H1 (cell line): ENCODE measurements around the gene ETFB. TPM values are rescaled to one million over a fixed set of nuclear protein-coding genes. Genes with fewer than 3 reads are reported as not detected.

Experiments used
- CTCF ChIA-PET: fragments of 300-600 bp; sonication (Branson Sonifier 250); formaldehyde crosslinking; loops from one replicate; lab custom pipeline; 2021; ENCODE audit not compliant: partially characterized antibody; lab: Charles Lee
- POLR2A ChIA-PET: fragments of 300-600 bp; sonication (Branson Sonifier 250); formaldehyde crosslinking; loops from one replicate; lab custom pipeline; 2021; ENCODE audit warnings: inconsistent platforms; ENCODE audit not compliant: partially characterized antibody; lab: Charles Lee
- DNase-seq, 2 experiments: peaks; one replicate each; pipeline versions ENCODE4 v3.0.0 to v3.0.0-alpha.2; 2010 to 2022; ENCODE audit warnings: low spot score in 2 of 2, low read depth in 1 of 2, mixed read lengths in 1 of 2
- FAIRE-seq: peaks from 2 replicates; lab custom pipeline; 2011; peaks lifted over from hg19 to GRCh38; lab: Jason Lieb, UNC
- H2AFZ ChIP-seq: 2 replicates; pipeline ENCODE4 v1.8.1; 2012; ENCODE audit warnings: low read length, inconsistent platforms
- H2AK5ac ChIP-seq: 2 replicates; pipeline ENCODE4 v1.6.1; 2013; ENCODE audit warnings: low read depth, low read length
- H2BK120ac ChIP-seq: replicated peaks from 2 replicates; pipeline ENCODE3; 2013; ENCODE audit warnings: low read depth, low read length, inconsistent platforms
- H2BK12ac ChIP-seq: 2 replicates; pipeline ENCODE4 v1.6.1; 2013; ENCODE audit warnings: low read depth, low read length
- H2BK15ac ChIP-seq: 2 replicates; pipeline ENCODE4 v1.6.1; 2013; ENCODE audit warnings: low read length
- H2BK20ac ChIP-seq: 2 replicates; pipeline ENCODE4 v1.6.1; 2013; ENCODE audit warnings: low read length
- H2BK5ac ChIP-seq: 2 replicates; pipeline ENCODE4 v1.6.1; 2013; ENCODE audit warnings: low read depth, low read length
- H3K14ac ChIP-seq: 2 replicates; pipeline ENCODE4 v1.6.1; 2013; ENCODE audit warnings: inconsistent platforms; ENCODE audit not compliant: insufficient read length
- H3K18ac ChIP-seq: 2 replicates; pipeline ENCODE4 v1.6.1; 2013; ENCODE audit warnings: low read length; ENCODE audit errors: extremely low read depth
- H3K23ac ChIP-seq: 2 replicates; pipeline ENCODE4 v1.6.1; 2013; ENCODE audit warnings: inconsistent platforms; ENCODE audit not compliant: insufficient read length
- H3K23me2 ChIP-seq: 2 replicates; pipeline ENCODE4 v1.6.1; 2013; ENCODE audit warnings: low read depth, low read length
- H3K27ac ChIP-seq: 2 replicates; pipeline ENCODE4 v1.6.1; 2011; ENCODE audit warnings: low read depth, low read length, inconsistent platforms
- H3K27me3 ChIP-seq, 4 experiments: replicated peaks in 1 of 4; 1 replicate in 1 of 4; 2 replicates in 3 of 4; pipeline versions ENCODE4 v1.6.1 to v1.8.1; 2011 to 2013; ENCODE audit warnings: low read length in 3 of 4, mild to moderate bottlenecking in 3 of 4, inconsistent platforms in 2 of 4, mixed read lengths in 2 of 4, moderate library complexity in 1 of 4; ENCODE audit not compliant: control insufficient read depth in 3 of 4, insufficient read depth in 3 of 4; ENCODE audit errors: extremely low read depth in 1 of 4
- H3K36me3 ChIP-seq, 4 experiments: 2 replicates each; pipeline versions ENCODE4 v1.6.1 to v1.8.1; 2011 to 2013; ENCODE audit warnings: mild to moderate bottlenecking in 4 of 4, low read length in 3 of 4, moderate library complexity in 2 of 4, control low read depth in 1 of 4, inconsistent platforms in 1 of 4; ENCODE audit not compliant: insufficient read depth in 4 of 4, control insufficient read depth in 2 of 4
- H3K4ac ChIP-seq: replicated peaks from 2 replicates; pipeline ENCODE3; 2013; ENCODE audit warnings: low read length, low read depth, mixed read lengths, inconsistent platforms; ENCODE audit not compliant: insufficient read length
- H3K4me1 ChIP-seq, 4 experiments: replicated peaks in 1 of 4; 1 replicate in 1 of 4; 2 replicates in 3 of 4; pipeline versions ENCODE4 v1.6.1 to v1.8.1; 2011 to 2013; ENCODE audit warnings: low read length in 3 of 4, inconsistent platforms in 2 of 4, mixed read lengths in 1 of 4; ENCODE audit not compliant: insufficient read depth in 4 of 4, control insufficient read depth in 3 of 4
- H3K4me2 ChIP-seq, 2 experiments: 2 replicates each; pipeline versions ENCODE4 v1.6.1 to v1.8.1; 2011 to 2013; ENCODE audit warnings: low read depth in 2 of 2, low read length in 2 of 2, control low read depth in 1 of 2, inconsistent platforms in 1 of 2, mild to moderate bottlenecking in 1 of 2; ENCODE audit not compliant: insufficient read depth in 1 of 2
- H3K4me3 ChIP-seq, 4 experiments: fragments of 200-600, 300-600 bp in 1 of 4; sonication (generic), shearing (Covaris generic), sonication (Bioruptor Twin) in 1 of 4; 2 replicates each; pipeline versions ENCODE4 v1.5.1 to v1.8.1; 2011 to 2016; ENCODE audit warnings: low read length in 4 of 4, low read depth in 3 of 4, control low read depth in 2 of 4, inconsistent platforms in 2 of 4, mild to moderate bottlenecking in 2 of 4, mixed read lengths in 1 of 4, moderate library complexity in 1 of 4; ENCODE audit not compliant: insufficient read depth in 2 of 4; ENCODE audit errors: extremely low read depth in 1 of 4
- H3K56ac ChIP-seq: replicated peaks from 2 replicates; pipeline ENCODE3; 2013; ENCODE audit warnings: low read depth, mild to moderate bottlenecking, mixed read lengths, low read length, inconsistent platforms; ENCODE audit not compliant: insufficient read length
- H3K79me1 ChIP-seq: 2 replicates; pipeline ENCODE4 v1.6.1; 2013; ENCODE audit warnings: low read depth, low read length, control low read depth
- H3K79me2 ChIP-seq, 2 experiments: 2 replicates each; pipeline versions ENCODE4 v1.6.1 to v1.8.1; 2012 to 2013; ENCODE audit warnings: low read length in 2 of 2, mild to moderate bottlenecking in 2 of 2, inconsistent platforms in 1 of 2; ENCODE audit not compliant: insufficient read depth in 2 of 2, control insufficient read depth in 1 of 2
- H3K9ac ChIP-seq, 4 experiments: replicated peaks in 1 of 4; 1 replicate in 1 of 4; 2 replicates in 3 of 4; pipeline versions ENCODE4 v1.6.1 to v1.8.1; 2011 to 2013; ENCODE audit warnings: low read depth in 3 of 4, low read length in 3 of 4, control low read depth in 2 of 4, mild to moderate bottlenecking in 2 of 4, moderate library complexity in 2 of 4, inconsistent platforms in 1 of 4; ENCODE audit errors: extremely low read depth in 1 of 4
- H3K9me3 ChIP-seq, 2 experiments: 2 replicates each; pipeline versions ENCODE4 v1.6.1 to v1.8.1; 2012 to 2013; ENCODE audit warnings: mild to moderate bottlenecking in 2 of 2, moderate library complexity in 2 of 2, control low read depth in 1 of 2, inconsistent platforms in 1 of 2, low read depth in 1 of 2, low read length in 1 of 2, mixed read lengths in 1 of 2; ENCODE audit not compliant: insufficient read depth in 2 of 2
- H4K20me1 ChIP-seq, 2 experiments: replicated peaks in 1 of 2; 2 replicates each; pipeline versions ENCODE3 to v1.8.1; 2011 to 2013; ENCODE audit warnings: inconsistent platforms in 2 of 2, low read length in 2 of 2, mild to moderate bottlenecking in 1 of 2; ENCODE audit not compliant: insufficient read depth in 2 of 2, control insufficient read depth in 1 of 2
- H4K5ac ChIP-seq: 2 replicates; pipeline ENCODE4 v1.6.1; 2013; ENCODE audit warnings: low read length, low read depth, mixed read lengths, inconsistent platforms; ENCODE audit not compliant: insufficient read length
- H4K8ac ChIP-seq: 2 replicates; pipeline ENCODE4 v1.8.0; 2013; ENCODE audit warnings: mild to moderate bottlenecking, moderate library complexity, low read length, inconsistent platforms; ENCODE audit not compliant: insufficient read depth; ENCODE audit errors: extremely low read depth
- H4K91ac ChIP-seq: replicated peaks from 2 replicates; pipeline ENCODE3; 2013; ENCODE audit warnings: low read length, mixed read lengths, inconsistent platforms; ENCODE audit not compliant: insufficient read length
- BACH1 ChIP-seq: IDR thresholded peaks from 2 replicates; pipeline ENCODE4 v1.6.1; 2012; ENCODE audit warnings: low read length, improper control_type of control experiment
- CHD2 ChIP-seq: IDR thresholded peaks from 2 replicates; pipeline ENCODE4 v1.6.1; 2012; ENCODE audit warnings: low read length, improper control_type of control experiment
- GABPA ChIP-seq: IDR thresholded peaks from 2 replicates; pipeline ENCODE4 v1.6.1; 2011; ENCODE audit warnings: mild to moderate bottlenecking, low read length, moderate library complexity, borderline replicate concordance; ENCODE audit not compliant: insufficient read depth
- GTF2F1 ChIP-seq: IDR thresholded peaks from 2 replicates; pipeline ENCODE4 v1.6.1; 2012; ENCODE audit warnings: low read depth, low read length, improper control_type of control experiment, borderline replicate concordance
- KDM1A ChIP-seq: fragments of 200-600, 300-600 bp; sonication (generic); IDR thresholded peaks from 2 replicates; pipeline ENCODE4 v1.7.1; 2016; ENCODE audit warnings: mild to moderate bottlenecking, low read length, borderline replicate concordance
- POLR2A ChIP-seq, 2 experiments: IDR thresholded peaks; 1 replicate in 1 of 2; 2 replicates in 1 of 2; pipeline ENCODE4 v1.6.1; 2011; ENCODE audit warnings: low read depth in 2 of 2, low read length in 2 of 2, mild to moderate bottlenecking in 2 of 2; ENCODE audit errors: control extremely low read depth in 1 of 2
- RXRA ChIP-seq: IDR thresholded peaks from 2 replicates; pipeline ENCODE4 v1.6.1; 2011; ENCODE audit warnings: low read depth, mild to moderate bottlenecking, low read length, moderate library complexity; ENCODE audit not compliant: insufficient read depth
- WGBS, 2 experiments: shearing (Covaris generic) in 1 of 2; methylation state at CpG; one replicate each; pipeline versions ENCODE4 v1.1.6 to v1.1.7; 2013 to 2015; ENCODE audit warnings: low lambda C conversion rate in 2 of 2, mixed read lengths in 2 of 2, inconsistent platforms in 1 of 2, low coverage in 1 of 2, missing lambda C conversion rate in 1 of 2; ENCODE audit not compliant: insufficient replicate concordance in 2 of 2, insufficient coverage in 1 of 2, insufficient read length in 1 of 2; ENCODE audit errors: extremely low coverage in 1 of 2, missing lambda C conversion rate in 1 of 2; 5-methylcytosine and 5-hydroxymethylcytosine counted together
- polyA plus RNA-seq, 7 experiments: library from polyadenylated mRNA; depleted of rRNA in 3 of 7; stranded (reverse) in 5 of 7; unstranded in 2 of 7; fragments of >200 nt in 5 of 7; fragments of 200-250 nt in 2 of 7; gene quantifications; 1 replicate in 5 of 7; 2 replicates in 1 of 7; 4 replicates in 1 of 7; pipeline versions ENCODE4 v1.2.1 to v1.2.3, GENCODE V29; 2011 to 2013; ENCODE audit warnings: missing spikeins in 2 of 7, mixed read lengths in 2 of 7
- total RNA-seq: library from RNA; stranded (reverse); fragmentation: NEBNext Ultra II Directional; extraction: Animal tissue kit (Norgen Biotek cat#: 25700); gene quantifications from 2 replicates; pipeline ENCODE4 v1.2.1, GENCODE V29; 2021
- TF ChIP-seq, protein P1 (sequence below), 3 experiments: IDR thresholded peaks; 1 replicate in 2 of 3; 2 replicates in 1 of 3; pipeline versions ENCODE4 v1.5.1 to v1.6.1; 2011; ENCODE audit warnings: low read length in 3 of 3, mild to moderate bottlenecking in 3 of 3, inconsistent platforms in 2 of 3, low read depth in 1 of 3, moderate library complexity in 1 of 3; ENCODE audit not compliant: insufficient read depth in 1 of 3; ENCODE audit errors: control extremely low read depth in 1 of 3
- TF ChIP-seq, protein P2 (sequence below): IDR thresholded peaks from 2 replicates; pipeline ENCODE4 v1.6.1; 2012; ENCODE audit warnings: inconsistent platforms

Gene ETFB
- total and polyA plus RNA-seq, 2 of the 8 experiments (the other 6 are each of a cell fraction or from before 2014, with no cell fraction given): 40.0 to 66.5 TPM

DNA sequence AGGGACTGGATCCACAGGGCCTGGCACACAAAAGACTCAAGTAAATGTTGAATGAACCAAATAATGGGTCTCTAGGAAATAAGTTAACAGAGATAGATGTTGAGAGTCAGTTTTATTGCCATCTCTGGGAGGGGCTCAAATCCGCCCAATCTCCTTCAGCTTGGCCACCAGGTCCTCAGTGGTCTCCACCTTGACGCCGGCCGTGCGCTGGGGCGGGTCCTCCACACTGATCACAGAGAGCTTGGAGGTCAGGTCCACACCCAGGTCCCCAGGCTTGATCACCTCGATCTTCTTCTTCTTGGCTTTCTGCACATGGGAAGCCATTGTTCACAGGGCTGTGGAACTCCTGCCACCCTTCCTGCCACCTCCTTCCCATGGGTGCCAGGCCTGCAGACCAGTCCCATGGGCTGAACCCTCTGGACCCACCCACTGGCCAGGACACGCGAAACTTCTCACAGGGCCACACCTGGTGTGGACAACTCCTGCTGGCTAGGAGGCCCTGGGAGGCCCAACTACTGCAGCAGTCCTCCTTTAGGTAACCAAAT, 21.0 kb downstream of the ETFB start:
- FAIRE-seq (no peak), DNase-seq (no peak)
- no peak overlapping the region for H4K5ac ChIP-seq
- peaks cover 0 to 18% (median 11%) of the 10 kb centered on the region in 4 experiments; a peak in 5 of 7 replicates for H3K27me3 ChIP-seq
- H2AFZ ChIP-seq: no peak overlapping the region
- no peaks in the 10 kb centered on the region for H3K79me2 ChIP-seq
- H2BK20ac ChIP-seq: no peak overlapping the region
- ChIA-PET CTCF (interaction anchor here (0.9 to 1.1 kb wide), 2 partner anchors 33 to 41 kb away, joined by 3 to 4 read pairs; no protein-coding TSS in a partner anchor), POLR2A (interaction anchor here (1.1 kb wide), 1 partner anchor 28 kb away, joined by 3 read pairs; no protein-coding TSS in a partner anchor)
- no peak overlapping the region for H2BK15ac ChIP-seq
- no peak overlapping the region for H3K18ac ChIP-seq
- H4K8ac ChIP-seq: no peak overlapping the region; the same call in 1 of the 2 replicates
- no peak overlapping the region for H3K27ac ChIP-seq
- no peaks in the 10 kb centered on the region for H3K79me1 ChIP-seq
- H2BK120ac ChIP-seq: no peak overlapping the region
- no peaks in the 10 kb centered on the region; a peak in 1 of 8 replicates for H3K36me3 ChIP-seq
- H3K23ac ChIP-seq: no peak overlapping the region
- 93% methylated on average over 9 of the region's 9 CpGs; no CpG with 5 or more reads in 1 of the 2 experiments for WGBS, 2 experiments
- H3K4me1 ChIP-seq: peaks cover 0 to 17% (median 14%) of the 10 kb centered on the region in 4 experiments; a peak in 6 of 7 replicates
- peaks cover 0 to 3% of the 10 kb centered on the region in 2 experiments for H4K20me1 ChIP-seq
- no peak overlapping the region for H3K9ac ChIP-seq
- H3K14ac ChIP-seq: no peak overlapping the region
- no peak overlapping the region for H2AK5ac ChIP-seq
- H3K4me3 ChIP-seq: no peak overlapping the region
- no peak overlapping the region for H3K56ac ChIP-seq
- H3K9me3 ChIP-seq: no peaks in the 10 kb centered on the region
- H3K4me2 ChIP-seq: no peak overlapping the region
- no peak overlapping the region for H3K4ac ChIP-seq
- peaks cover 8% of the 10 kb centered on the region; the same call in 1 of the 2 replicates for H3K23me2 ChIP-seq
- H2BK12ac ChIP-seq: no peak overlapping the region
- no peak overlapping the region for H2BK5ac ChIP-seq
- no peak overlapping the region for H4K91ac ChIP-seq
- TF ChIP-seq, protein P1, sequence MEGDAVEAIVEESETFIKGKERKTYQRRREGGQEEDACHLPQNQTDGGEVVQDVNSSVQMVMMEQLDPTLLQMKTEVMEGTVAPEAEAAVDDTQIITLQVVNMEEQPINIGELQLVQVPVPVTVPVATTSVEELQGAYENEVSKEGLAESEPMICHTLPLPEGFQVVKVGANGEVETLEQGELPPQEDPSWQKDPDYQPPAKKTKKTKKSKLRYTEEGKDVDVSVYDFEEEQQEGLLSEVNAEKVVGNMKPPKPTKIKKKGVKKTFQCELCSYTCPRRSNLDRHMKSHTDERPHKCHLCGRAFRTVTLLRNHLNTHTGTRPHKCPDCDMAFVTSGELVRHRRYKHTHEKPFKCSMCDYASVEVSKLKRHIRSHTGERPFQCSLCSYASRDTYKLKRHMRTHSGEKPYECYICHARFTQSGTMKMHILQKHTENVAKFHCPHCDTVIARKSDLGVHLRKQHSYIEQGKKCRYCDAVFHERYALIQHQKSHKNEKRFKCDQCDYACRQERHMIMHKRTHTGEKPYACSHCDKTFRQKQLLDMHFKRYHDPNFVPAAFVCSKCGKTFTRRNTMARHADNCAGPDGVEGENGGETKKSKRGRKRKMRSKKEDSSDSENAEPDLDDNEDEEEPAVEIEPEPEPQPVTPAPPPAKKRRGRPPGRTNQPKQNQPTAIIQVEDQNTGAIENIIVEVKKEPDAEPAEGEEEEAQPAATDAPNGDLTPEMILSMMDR (IDR thresholded peaks at IDR 0.05; ENCODE audit: control extremely low read depth in 1 of 3, insufficient read depth in 1 of 3, low read depth in 1 of 3, low read length in 3 of 3): no peak
- no peak for TF ChIP-seq POLR2A (IDR thresholded peaks at IDR 0.05; ENCODE audit: control extremely low read depth in 1 of 2, low read depth in 2 of 2, low read length in 2 of 2)
- TF ChIP-seq, protein P2, sequence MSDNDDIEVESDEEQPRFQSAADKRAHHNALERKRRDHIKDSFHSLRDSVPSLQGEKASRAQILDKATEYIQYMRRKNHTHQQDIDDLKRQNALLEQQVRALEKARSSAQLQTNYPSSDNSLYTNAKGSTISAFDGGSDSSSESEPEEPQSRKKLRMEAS: no peak
- no peak for TF ChIP-seq GABPA
- TF ChIP-seq RXRA: no peak
- TF ChIP-seq GTF2F1: no peak
- TF ChIP-seq BACH1: no peak
- TF ChIP-seq CHD2: no peak
- TF ChIP-seq KDM1A: no peak
